Measurements from ENCODE around the gene TENM4. TPM values are rescaled to one million over a fixed set of nuclear protein-coding genes. Genes with fewer than 3 reads are reported as not detected.

The TENM4 gene
- total and polyA plus RNA-seq, 10 of the 15 experiments (the other 5 are each of a cell fraction or from before 2014, with no cell fraction given) = 0.03 to 0.12 (median 0.06) TPM; not detected in 7

- no peak overlapping the region for H3K4me2 ChIP-seq (ENCODE audit: control insufficient read depth, insufficient read depth)
- DNase-seq (ENCODE audit: low read depth, low spot score) (no peak), ATAC-seq (no peak), FAIRE-seq (no peak)
- no TSS peak for BruUV-seq (replicated peaks)
- CTCF ChIA-PET = no interaction called here
- H3K79me2 ChIP-seq (ENCODE audit: control insufficient read depth, insufficient read depth, low read length) = no peaks in the 10 kb centered on the region
- RAD21 ChIA-PET (ENCODE audit: unreplicated experiment) = no interaction called here
- no peaks in the 10 kb centered on the region for H3K9me3 ChIP-seq (replicated peaks; ENCODE audit: control insufficient read depth, insufficient read depth, low read length)
- POLR2A ChIA-PET = no interaction called here
- no peaks in the 10 kb centered on the region for H3K4me1 ChIP-seq (ENCODE audit: control insufficient read depth, insufficient read depth, low read length)
- intact Hi-C loops (cut with micrococcal nuclease; ENCODE audit: unreplicated experiment) (no loop called here), in situ Hi-C loops (cut with MboI) (no loop called here)
- H3K36me3 ChIP-seq (ENCODE audit: control insufficient read depth in 2 of 2, insufficient read depth in 2 of 2, low read length in 1 of 2) = no peaks in the 10 kb centered on the region
- no peak overlapping the region for H3K27ac ChIP-seq (ENCODE audit: control insufficient read depth, insufficient read depth)
- 50% methylated on average over 7 of the region's 7 CpGs for WGBS (ENCODE audit: insufficient coverage, insufficient replicate concordance, low lambda C conversion rate, missing lambda C conversion rate)
- no peaks in the 10 kb centered on the region; the same call in 1 of the 2 replicates for H4K20me1 ChIP-seq (ENCODE audit: control insufficient read depth, insufficient read depth)
- no peak overlapping the region for H3K9ac ChIP-seq (ENCODE audit: control insufficient read depth, insufficient read depth, low read length)
- peaks cover 0 to 2% of the 10 kb centered on the region in 2 experiments; a peak in 1 of 4 replicates for H3K27me3 ChIP-seq (replicated peaks in 1 of 2; ENCODE audit: control insufficient read depth in 2 of 2, insufficient read depth in 2 of 2, low read length in 1 of 2)
- SMC1A ChIA-PET (ENCODE audit: uncharacterized antibody, unreplicated experiment) = interaction anchor here (1.1 kb wide), 1 partner anchor 26 kb away, joined by 3 read pairs; no protein-coding TSS in a partner anchor
- H2AFZ ChIP-seq (ENCODE audit: control insufficient read depth, low read depth, low read length) = no peak overlapping the region
- no peak overlapping the region for H3K4me3 ChIP-seq
- no peak for TF ChIP-seq TCF7 (IDR thresholded peaks at IDR 0.05; ENCODE audit: borderline replicate concordance)
- no peak for TF ChIP-seq YY1 (IDR thresholded peaks at IDR 0.05; ENCODE audit: low read depth, low read length)
- TF ChIP-seq, protein P1, sequence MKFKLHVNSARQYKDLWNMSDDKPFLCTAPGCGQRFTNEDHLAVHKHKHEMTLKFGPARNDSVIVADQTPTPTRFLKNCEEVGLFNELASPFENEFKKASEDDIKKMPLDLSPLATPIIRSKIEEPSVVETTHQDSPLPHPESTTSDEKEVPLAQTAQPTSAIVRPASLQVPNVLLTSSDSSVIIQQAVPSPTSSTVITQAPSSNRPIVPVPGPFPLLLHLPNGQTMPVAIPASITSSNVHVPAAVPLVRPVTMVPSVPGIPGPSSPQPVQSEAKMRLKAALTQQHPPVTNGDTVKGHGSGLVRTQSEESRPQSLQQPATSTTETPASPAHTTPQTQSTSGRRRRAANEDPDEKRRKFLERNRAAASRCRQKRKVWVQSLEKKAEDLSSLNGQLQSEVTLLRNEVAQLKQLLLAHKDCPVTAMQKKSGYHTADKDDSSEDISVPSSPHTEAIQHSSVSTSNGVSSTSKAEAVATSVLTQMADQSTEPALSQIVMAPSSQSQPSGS (IDR thresholded peaks at IDR 0.05; ENCODE audit: low read length) = no peak
- TF ChIP-seq PBX3 (IDR thresholded peaks at IDR 0.05; ENCODE audit: insufficient replicate concordance, low read depth, low read length) = no peak
- TF ChIP-seq CEBPB (IDR thresholded peaks at IDR 0.05; ENCODE audit: borderline replicate concordance in 1 of 2, low read depth in 2 of 2, low read length in 2 of 2) = no peak
- no peak for TF ChIP-seq NFIC (IDR thresholded peaks at IDR 0.05; ENCODE audit: low read depth, low read length)
- TF ChIP-seq BMI1 (IDR thresholded peaks at IDR 0.05; ENCODE audit: borderline replicate concordance) = no peak
- TF ChIP-seq, protein P2, sequence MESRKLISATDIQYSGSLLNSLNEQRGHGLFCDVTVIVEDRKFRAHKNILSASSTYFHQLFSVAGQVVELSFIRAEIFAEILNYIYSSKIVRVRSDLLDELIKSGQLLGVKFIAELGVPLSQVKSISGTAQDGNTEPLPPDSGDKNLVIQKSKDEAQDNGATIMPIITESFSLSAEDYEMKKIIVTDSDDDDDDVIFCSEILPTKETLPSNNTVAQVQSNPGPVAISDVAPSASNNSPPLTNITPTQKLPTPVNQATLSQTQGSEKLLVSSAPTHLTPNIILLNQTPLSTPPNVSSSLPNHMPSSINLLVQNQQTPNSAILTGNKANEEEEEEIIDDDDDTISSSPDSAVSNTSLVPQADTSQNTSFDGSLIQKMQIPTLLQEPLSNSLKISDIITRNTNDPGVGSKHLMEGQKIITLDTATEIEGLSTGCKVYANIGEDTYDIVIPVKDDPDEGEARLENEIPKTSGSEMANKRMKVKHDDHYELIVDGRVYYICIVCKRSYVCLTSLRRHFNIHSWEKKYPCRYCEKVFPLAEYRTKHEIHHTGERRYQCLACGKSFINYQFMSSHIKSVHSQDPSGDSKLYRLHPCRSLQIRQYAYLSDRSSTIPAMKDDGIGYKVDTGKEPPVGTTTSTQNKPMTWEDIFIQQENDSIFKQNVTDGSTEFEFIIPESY (IDR thresholded peaks at IDR 0.05) = no peak
- TF ChIP-seq CTCF (IDR thresholded peaks at IDR 0.05 in 2 of 3, conservative IDR thresholded peaks at IDR 0.05 in 1 of 3; ENCODE audit: control insufficient read depth in 2 of 3, extremely low read depth in 1 of 3, insufficient read depth in 1 of 3, low read depth in 3 of 3, low read length in 3 of 3) = no peak
- no peak for TF ChIP-seq RBBP5 (conservative IDR thresholded peaks at IDR 0.05)
- TF ChIP-seq MXI1 (IDR thresholded peaks at IDR 0.05; ENCODE audit: low read depth, low read length) = no peak
- no peak for TF ChIP-seq SMAD1 (IDR thresholded peaks at IDR 0.05; ENCODE audit: low read depth, partially characterized antibody)
- TF ChIP-seq ZZZ3 (IDR thresholded peaks at IDR 0.05; ENCODE audit: control insufficient read depth, insufficient read length, low read depth) = no peak
- no peak for TF ChIP-seq MLLT1 (IDR thresholded peaks at IDR 0.05)
- TF ChIP-seq MTA3 (IDR thresholded peaks at IDR 0.05; ENCODE audit: borderline replicate concordance, low read length) = no peak
- TF ChIP-seq SRF (IDR thresholded peaks at IDR 0.05; ENCODE audit: low read depth in 2 of 2, low read length in 2 of 2) = no peak
Measured at GRCh38 chr11:79374727-79375126, 66.1 kb downstream of the TENM4 start.
